GM12873 (cell line): ENCODE measurements around the gene PFDN2.
A peak's percentile ranks its signal among the peaks of the same experiment; 100 is the strongest.

Experiments
- TF ChIP-seq, protein P1 (sequence below): IDR thresholded peaks from 2 replicates; pipeline ENCODE4 v1.5.1; 2012; ENCODE audit warnings: low read depth, mild to moderate bottlenecking, moderate library complexity, low read length, control low read depth; ENCODE audit not compliant: insufficient read depth; ENCODE audit errors: missing control alignments

Gene PFDN2

GRCh38 chr1:161082996-161083747 is 34.7 kb downstream of the PFDN2 start:
- TF ChIP-seq, protein P1, sequence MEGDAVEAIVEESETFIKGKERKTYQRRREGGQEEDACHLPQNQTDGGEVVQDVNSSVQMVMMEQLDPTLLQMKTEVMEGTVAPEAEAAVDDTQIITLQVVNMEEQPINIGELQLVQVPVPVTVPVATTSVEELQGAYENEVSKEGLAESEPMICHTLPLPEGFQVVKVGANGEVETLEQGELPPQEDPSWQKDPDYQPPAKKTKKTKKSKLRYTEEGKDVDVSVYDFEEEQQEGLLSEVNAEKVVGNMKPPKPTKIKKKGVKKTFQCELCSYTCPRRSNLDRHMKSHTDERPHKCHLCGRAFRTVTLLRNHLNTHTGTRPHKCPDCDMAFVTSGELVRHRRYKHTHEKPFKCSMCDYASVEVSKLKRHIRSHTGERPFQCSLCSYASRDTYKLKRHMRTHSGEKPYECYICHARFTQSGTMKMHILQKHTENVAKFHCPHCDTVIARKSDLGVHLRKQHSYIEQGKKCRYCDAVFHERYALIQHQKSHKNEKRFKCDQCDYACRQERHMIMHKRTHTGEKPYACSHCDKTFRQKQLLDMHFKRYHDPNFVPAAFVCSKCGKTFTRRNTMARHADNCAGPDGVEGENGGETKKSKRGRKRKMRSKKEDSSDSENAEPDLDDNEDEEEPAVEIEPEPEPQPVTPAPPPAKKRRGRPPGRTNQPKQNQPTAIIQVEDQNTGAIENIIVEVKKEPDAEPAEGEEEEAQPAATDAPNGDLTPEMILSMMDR, result no peak

DNA sequence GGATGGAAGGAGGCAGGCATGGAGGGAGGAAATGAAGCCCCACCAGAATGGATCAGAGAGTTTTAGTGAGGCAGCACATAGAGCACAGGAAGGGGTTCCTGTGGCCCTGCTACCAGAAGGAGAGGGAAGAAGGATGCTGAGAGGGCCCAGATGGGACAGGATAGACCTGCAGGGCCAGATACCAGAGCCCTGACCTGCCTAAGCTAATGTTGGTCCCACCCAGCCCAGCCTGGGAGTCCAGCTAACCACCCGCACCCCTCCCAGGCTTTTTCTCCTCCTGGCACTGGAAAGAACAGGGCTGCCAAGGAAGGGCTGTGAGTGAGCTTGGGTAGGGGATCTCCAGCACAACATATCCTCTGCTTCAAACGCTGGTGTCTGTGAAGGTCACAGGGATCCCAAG is 35.4 kb downstream of the PFDN2 start:
- TF ChIP-seq, protein P1, result no peak

GRCh38 chr1:161081519-161081918 is 36.3 kb downstream of the PFDN2 start:
- TF ChIP-seq, protein P1, result no peak

DNA sequence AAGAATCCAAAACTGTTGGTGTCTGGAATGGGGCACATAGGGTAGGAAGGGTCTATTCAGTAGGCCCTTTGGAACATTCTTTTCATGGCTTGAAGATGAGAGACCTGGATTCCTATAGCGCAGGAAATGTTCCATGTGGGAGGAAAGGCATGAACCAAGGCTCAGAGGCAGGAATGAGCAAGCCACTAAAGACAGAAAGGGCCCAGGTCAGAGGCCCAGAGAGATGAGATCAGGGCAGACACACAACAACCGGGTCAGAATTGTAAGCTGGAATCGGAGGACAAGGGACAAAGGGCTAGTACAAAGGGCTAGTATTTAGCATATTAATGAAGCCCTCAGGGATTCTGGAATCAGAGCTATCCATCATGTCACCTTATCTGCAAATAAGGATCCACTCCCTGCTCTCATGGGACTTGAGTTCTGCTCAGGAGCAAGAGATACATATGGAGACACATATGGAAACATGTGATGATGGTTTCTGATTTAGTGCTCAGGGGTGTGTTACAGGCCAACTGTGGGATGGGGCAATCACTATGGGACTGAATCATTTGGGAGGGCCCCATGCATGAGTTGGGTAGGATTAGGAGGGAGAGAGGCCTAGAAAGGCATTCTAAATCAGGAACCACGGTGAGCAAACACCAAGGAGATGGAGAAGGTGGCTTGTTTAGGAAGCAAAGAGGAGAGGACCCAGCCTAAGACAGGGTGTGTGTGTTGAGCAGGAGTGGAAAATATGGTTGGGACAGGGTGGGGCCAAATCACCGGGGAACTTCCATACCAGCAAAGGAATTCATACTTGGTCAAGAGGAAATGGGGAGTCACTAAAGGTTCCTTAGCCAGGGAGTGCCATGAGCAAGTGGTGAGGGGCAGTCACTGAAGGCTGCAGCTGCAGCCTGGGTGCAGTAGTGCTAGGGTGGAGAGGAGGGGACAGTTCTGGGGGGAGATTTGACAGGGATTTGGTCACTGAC is 37.1 kb downstream of the PFDN2 start:
- TF ChIP-seq, protein P1, result no peak

DNA sequence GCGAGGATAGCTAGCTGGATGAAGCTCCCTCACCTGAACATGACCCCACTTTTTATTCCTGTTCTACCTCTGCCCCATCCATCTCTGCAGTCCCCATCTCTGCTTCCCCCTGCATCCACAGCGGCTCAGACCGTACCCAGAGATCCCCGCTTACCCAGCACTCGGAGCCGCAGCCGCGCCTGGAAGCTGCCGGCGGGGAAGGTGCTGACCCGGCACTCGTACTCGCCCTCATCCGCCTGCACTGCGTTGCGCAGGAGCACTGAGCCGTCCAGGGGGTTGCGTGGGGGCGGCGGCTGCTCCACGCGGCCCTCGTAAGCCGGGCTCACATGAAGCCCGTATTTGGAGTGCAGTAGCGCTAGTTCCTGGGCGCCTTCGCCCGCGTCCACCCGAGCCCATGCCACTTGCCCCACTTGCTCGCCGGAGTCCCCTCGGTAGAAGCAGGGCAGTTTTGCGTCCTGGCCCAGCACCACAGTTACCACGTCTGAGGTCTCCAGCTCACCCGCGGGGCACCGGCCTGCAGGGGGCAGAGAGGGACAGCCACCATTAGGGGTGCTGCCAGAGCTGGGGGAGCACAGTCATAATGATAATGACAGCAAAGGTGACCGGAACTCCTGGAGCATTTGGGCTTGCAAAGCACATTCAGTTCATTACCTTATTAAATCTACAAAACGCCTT is 38.3 kb downstream of the PFDN2 start:
- TF ChIP-seq, protein P1, result peak; percentile 14

GRCh38 chr1:161077426-161077825 is 40.4 kb downstream of the PFDN2 start:
- TF ChIP-seq, protein P1, result no peak
